ENCODE measurements around the gene NELFCD. TPM values are rescaled to one million over a fixed set of nuclear protein-coding genes. Genes with fewer than 3 reads are reported as not detected.

Gene NELFCD
- total and polyA plus RNA-seq, 9 of the 15 experiments (the other 6 are each of a cell fraction or from before 2014, with no cell fraction given), result 11.7 to 163 (median 96.5) TPM

DNA sequence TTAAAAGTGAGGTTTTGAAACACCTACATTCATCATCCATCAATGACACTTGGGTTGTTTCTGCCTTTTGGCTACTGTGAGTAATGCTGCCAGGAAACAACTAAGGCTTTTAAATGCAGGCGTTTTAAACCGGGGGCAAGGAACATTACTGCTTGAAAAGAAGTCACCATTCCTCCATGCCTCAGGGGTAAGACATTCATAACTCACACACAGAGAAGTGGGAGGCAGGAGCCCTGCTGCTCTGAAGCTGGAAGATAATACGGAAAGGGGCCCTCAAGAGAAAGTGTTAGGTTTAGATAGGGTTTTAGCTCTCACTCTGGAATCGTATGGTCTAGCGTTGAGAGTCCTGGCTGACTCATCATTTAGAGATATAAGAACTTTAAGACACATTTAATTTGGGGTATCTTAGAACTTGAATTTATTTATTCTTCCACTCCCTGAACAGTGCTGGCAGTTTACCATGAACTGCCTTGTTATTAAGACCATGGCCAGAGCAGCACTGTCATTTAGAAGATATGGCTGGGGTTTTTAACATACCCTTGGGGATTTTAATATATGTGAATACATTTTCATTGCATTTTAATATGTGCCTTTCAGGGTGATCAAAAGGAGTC is 40.0 kb downstream of the NELFCD start (continued):
- TF ChIP-seq, protein P1, sequence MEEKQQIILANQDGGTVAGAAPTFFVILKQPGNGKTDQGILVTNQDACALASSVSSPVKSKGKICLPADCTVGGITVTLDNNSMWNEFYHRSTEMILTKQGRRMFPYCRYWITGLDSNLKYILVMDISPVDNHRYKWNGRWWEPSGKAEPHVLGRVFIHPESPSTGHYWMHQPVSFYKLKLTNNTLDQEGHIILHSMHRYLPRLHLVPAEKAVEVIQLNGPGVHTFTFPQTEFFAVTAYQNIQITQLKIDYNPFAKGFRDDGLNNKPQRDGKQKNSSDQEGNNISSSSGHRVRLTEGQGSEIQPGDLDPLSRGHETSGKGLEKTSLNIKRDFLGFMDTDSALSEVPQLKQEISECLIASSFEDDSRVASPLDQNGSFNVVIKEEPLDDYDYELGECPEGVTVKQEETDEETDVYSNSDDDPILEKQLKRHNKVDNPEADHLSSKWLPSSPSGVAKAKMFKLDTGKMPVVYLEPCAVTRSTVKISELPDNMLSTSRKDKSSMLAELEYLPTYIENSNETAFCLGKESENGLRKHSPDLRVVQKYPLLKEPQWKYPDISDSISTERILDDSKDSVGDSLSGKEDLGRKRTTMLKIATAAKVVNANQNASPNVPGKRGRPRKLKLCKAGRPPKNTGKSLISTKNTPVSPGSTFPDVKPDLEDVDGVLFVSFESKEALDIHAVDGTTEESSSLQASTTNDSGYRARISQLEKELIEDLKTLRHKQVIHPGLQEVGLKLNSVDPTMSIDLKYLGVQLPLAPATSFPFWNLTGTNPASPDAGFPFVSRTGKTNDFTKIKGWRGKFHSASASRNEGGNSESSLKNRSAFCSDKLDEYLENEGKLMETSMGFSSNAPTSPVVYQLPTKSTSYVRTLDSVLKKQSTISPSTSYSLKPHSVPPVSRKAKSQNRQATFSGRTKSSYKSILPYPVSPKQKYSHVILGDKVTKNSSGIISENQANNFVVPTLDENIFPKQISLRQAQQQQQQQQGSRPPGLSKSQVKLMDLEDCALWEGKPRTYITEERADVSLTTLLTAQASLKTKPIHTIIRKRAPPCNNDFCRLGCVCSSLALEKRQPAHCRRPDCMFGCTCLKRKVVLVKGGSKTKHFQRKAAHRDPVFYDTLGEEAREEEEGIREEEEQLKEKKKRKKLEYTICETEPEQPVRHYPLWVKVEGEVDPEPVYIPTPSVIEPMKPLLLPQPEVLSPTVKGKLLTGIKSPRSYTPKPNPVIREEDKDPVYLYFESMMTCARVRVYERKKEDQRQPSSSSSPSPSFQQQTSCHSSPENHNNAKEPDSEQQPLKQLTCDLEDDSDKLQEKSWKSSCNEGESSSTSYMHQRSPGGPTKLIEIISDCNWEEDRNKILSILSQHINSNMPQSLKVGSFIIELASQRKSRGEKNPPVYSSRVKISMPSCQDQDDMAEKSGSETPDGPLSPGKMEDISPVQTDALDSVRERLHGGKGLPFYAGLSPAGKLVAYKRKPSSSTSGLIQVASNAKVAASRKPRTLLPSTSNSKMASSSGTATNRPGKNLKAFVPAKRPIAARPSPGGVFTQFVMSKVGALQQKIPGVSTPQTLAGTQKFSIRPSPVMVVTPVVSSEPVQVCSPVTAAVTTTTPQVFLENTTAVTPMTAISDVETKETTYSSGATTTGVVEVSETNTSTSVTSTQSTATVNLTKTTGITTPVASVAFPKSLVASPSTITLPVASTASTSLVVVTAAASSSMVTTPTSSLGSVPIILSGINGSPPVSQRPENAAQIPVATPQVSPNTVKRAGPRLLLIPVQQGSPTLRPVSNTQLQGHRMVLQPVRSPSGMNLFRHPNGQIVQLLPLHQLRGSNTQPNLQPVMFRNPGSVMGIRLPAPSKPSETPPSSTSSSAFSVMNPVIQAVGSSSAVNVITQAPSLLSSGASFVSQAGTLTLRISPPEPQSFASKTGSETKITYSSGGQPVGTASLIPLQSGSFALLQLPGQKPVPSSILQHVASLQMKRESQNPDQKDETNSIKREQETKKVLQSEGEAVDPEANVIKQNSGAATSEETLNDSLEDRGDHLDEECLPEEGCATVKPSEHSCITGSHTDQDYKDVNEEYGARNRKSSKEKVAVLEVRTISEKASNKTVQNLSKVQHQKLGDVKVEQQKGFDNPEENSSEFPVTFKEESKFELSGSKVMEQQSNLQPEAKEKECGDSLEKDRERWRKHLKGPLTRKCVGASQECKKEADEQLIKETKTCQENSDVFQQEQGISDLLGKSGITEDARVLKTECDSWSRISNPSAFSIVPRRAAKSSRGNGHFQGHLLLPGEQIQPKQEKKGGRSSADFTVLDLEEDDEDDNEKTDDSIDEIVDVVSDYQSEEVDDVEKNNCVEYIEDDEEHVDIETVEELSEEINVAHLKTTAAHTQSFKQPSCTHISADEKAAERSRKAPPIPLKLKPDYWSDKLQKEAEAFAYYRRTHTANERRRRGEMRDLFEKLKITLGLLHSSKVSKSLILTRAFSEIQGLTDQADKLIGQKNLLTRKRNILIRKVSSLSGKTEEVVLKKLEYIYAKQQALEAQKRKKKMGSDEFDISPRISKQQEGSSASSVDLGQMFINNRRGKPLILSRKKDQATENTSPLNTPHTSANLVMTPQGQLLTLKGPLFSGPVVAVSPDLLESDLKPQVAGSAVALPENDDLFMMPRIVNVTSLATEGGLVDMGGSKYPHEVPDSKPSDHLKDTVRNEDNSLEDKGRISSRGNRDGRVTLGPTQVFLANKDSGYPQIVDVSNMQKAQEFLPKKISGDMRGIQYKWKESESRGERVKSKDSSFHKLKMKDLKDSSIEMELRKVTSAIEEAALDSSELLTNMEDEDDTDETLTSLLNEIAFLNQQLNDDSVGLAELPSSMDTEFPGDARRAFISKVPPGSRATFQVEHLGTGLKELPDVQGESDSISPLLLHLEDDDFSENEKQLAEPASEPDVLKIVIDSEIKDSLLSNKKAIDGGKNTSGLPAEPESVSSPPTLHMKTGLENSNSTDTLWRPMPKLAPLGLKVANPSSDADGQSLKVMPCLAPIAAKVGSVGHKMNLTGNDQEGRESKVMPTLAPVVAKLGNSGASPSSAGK (IDR thresholded peaks at IDR 0.05), result no peak
- TF ChIP-seq, protein P2, sequence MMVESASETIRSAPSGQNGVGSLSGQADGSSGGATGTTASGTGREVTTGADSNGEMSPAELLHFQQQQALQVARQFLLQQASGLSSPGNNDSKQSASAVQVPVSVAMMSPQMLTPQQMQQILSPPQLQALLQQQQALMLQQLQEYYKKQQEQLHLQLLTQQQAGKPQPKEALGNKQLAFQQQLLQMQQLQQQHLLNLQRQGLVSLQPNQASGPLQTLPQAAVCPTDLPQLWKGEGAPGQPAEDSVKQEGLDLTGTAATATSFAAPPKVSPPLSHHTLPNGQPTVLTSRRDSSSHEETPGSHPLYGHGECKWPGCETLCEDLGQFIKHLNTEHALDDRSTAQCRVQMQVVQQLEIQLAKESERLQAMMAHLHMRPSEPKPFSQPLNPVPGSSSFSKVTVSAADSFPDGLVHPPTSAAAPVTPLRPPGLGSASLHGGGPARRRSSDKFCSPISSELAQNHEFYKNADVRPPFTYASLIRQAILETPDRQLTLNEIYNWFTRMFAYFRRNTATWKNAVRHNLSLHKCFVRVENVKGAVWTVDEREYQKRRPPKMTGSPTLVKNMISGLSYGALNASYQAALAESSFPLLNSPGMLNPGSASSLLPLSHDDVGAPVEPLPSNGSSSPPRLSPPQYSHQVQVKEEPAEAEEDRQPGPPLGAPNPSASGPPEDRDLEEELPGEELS (CRISPR knock-in tag; IDR thresholded peaks at IDR 0.05; ENCODE audit: borderline replicate concordance), result 0 out of 2 replicates have a peak, but pooled peaks have one; percentile 20
- TF ChIP-seq, protein P3, sequence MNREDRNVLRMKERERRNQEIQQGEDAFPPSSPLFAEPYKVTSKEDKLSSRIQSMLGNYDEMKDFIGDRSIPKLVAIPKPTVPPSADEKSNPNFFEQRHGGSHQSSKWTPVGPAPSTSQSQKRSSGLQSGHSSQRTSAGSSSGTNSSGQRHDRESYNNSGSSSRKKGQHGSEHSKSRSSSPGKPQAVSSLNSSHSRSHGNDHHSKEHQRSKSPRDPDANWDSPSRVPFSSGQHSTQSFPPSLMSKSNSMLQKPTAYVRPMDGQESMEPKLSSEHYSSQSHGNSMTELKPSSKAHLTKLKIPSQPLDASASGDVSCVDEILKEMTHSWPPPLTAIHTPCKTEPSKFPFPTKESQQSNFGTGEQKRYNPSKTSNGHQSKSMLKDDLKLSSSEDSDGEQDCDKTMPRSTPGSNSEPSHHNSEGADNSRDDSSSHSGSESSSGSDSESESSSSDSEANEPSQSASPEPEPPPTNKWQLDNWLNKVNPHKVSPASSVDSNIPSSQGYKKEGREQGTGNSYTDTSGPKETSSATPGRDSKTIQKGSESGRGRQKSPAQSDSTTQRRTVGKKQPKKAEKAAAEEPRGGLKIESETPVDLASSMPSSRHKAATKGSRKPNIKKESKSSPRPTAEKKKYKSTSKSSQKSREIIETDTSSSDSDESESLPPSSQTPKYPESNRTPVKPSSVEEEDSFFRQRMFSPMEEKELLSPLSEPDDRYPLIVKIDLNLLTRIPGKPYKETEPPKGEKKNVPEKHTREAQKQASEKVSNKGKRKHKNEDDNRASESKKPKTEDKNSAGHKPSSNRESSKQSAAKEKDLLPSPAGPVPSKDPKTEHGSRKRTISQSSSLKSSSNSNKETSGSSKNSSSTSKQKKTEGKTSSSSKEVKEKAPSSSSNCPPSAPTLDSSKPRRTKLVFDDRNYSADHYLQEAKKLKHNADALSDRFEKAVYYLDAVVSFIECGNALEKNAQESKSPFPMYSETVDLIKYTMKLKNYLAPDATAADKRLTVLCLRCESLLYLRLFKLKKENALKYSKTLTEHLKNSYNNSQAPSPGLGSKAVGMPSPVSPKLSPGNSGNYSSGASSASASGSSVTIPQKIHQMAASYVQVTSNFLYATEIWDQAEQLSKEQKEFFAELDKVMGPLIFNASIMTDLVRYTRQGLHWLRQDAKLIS (CRISPR knock-in tag; IDR thresholded peaks at IDR 0.05), result no peak
- no peak for TF ChIP-seq ESRRB (CRISPR knock-in tag; IDR thresholded peaks at IDR 0.05; ENCODE audit: borderline replicate concordance)
